ENCODE measurements around the gene AK9.
"Not testable (repeated sequence)": the region's sequence is repeated elsewhere in the genome, so short reads cannot be mapped to it uniquely, and the experiment has no call there.

Gene AK9

GRCh38 chr6:109467696-109468095, 223.3 kb downstream of the AK9 start:
- H3K27ac ChIP-seq (ENCODE audit: low read depth in 2 of 2, low read length in 2 of 2) = no peak overlapping the region
- no peaks in the 10 kb centered on the region for H3K27me3 ChIP-seq (ENCODE audit: control insufficient read depth in 2 of 2, insufficient read depth in 2 of 2, low read length in 2 of 2)
- H3K36me3 ChIP-seq (ENCODE audit: control insufficient read depth in 2 of 2, insufficient read depth in 2 of 2, low read length in 2 of 2) = peaks cover 44 to 52% of the 10 kb centered on the region in 2 donors
- H3K9me3 ChIP-seq (ENCODE audit: control insufficient read depth in 2 of 2, low read length in 2 of 2) = no peaks in the 10 kb centered on the region
- no peak overlapping the region for H3K9ac ChIP-seq (ENCODE audit: low read depth in 1 of 2, low read length in 2 of 2)
- peaks cover 10 to 17% of the 10 kb centered on the region in 2 donors for H3K4me1 ChIP-seq (ENCODE audit: control insufficient read depth in 2 of 2, insufficient read depth in 2 of 2, low read length in 2 of 2)
- no peak overlapping the region for H3K4me3 ChIP-seq (ENCODE audit: low read length in 2 of 2)

GRCh38 chr6:109466212-109466923, 224.6 kb downstream of the AK9 start:
- Histone ChIP-seq H3K4me1 (ENCODE audit: control insufficient read depth in 2 of 2, insufficient read depth in 2 of 2, low read length in 2 of 2) (peaks cover 10 to 17% of the 10 kb centered on the region in 2 donors), H3K4me3 (ENCODE audit: low read length in 2 of 2) (no peak overlapping the region), H3K36me3 (ENCODE audit: control insufficient read depth in 2 of 2, insufficient read depth in 2 of 2, low read length in 2 of 2) (peaks cover 38 to 48% of the 10 kb centered on the region in 2 donors), H3K27me3 (ENCODE audit: control insufficient read depth in 2 of 2, insufficient read depth in 2 of 2, low read length in 2 of 2) (no peaks in the 10 kb centered on the region), H3K27ac (ENCODE audit: low read depth in 2 of 2, low read length in 2 of 2) (peak overlapping the region; percentile 73 to 76), H3K9ac (ENCODE audit: low read depth in 1 of 2, low read length in 2 of 2) (no peak overlapping the region), H3K9me3 (ENCODE audit: control insufficient read depth in 2 of 2, low read length in 2 of 2) (no peaks in the 10 kb centered on the region)

- Histone ChIP-seq H3K4me1 (ENCODE audit: control insufficient read depth in 2 of 2, insufficient read depth in 2 of 2, low read length in 2 of 2) (peaks cover 10 to 17% of the 10 kb centered on the region in 2 donors), H3K27ac (ENCODE audit: low read depth in 2 of 2, low read length in 2 of 2) (peak overlapping the region; percentile 73 to 76), H3K9ac (ENCODE audit: low read depth in 1 of 2, low read length in 2 of 2) (no peak overlapping the region), H3K27me3 (ENCODE audit: control insufficient read depth in 2 of 2, insufficient read depth in 2 of 2, low read length in 2 of 2) (no peaks in the 10 kb centered on the region), H3K4me3 (ENCODE audit: low read length in 2 of 2) (peak overlapping the region in 1 of 2 donors; percentile 26), H3K36me3 (ENCODE audit: control insufficient read depth in 2 of 2, insufficient read depth in 2 of 2, low read length in 2 of 2) (peaks cover 35 to 46% of the 10 kb centered on the region in 2 donors), H3K9me3 (ENCODE audit: control insufficient read depth in 2 of 2, low read length in 2 of 2) (no peaks in the 10 kb centered on the region)
Observed at GRCh38 chr6:109465772-109466171, 225.2 kb downstream of the AK9 start.

DNA sequence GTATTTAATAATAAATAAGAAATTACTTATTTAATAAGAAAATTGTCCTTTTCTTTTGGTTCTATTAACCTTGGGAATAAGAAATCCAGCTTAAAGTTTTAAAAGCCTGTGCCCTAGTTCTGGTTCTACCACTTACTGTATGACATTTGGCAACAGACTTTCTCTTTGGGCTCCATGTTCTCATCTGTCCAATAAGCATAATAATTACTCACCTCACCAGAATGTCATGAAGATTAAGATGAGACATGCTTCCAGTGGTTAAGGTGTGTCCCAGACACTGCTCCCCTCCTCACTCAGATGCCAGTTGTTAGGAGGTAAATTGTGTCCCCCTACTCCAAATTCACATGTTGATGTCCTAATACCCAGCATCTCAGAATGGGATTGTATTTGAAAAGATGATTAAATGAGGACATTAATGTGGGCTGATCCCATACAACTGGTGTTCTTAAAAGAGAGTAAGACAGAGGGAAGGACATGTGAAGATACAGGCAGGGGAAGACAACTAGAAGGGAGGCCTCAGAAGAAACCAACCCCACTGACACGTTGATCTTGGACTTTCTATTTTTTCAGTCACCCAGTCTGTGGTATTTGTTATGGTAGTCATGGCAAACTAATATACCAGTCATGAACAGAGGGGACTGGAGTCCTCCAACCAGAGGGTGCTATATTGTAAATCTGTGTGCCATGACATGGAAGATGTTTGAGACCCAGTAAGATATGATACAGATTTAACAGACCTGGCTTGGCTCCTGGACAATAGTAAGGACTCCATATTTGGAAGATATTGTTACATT, 229.1 kb downstream of the AK9 start:
- Histone ChIP-seq H3K36me3 (ENCODE audit: control insufficient read depth in 2 of 2, insufficient read depth in 2 of 2, low read length in 2 of 2) (peaks cover 22 to 35% of the 10 kb centered on the region in 2 donors), H3K27ac (ENCODE audit: low read depth in 2 of 2, low read length in 2 of 2) (no peak overlapping the region), H3K4me1 (ENCODE audit: control insufficient read depth in 2 of 2, insufficient read depth in 2 of 2, low read length in 2 of 2) (peaks cover 18 to 24% of the 10 kb centered on the region in 2 donors), H3K9ac (ENCODE audit: low read depth in 1 of 2, low read length in 2 of 2) (no peak overlapping the region), H3K4me3 (ENCODE audit: low read length in 2 of 2) (no peak overlapping the region), H3K9me3 (ENCODE audit: control insufficient read depth in 2 of 2, low read length in 2 of 2) (no peaks in the 10 kb centered on the region), H3K27me3 (ENCODE audit: control insufficient read depth in 2 of 2, insufficient read depth in 2 of 2, low read length in 2 of 2) (no peaks in the 10 kb centered on the region)

DNA sequence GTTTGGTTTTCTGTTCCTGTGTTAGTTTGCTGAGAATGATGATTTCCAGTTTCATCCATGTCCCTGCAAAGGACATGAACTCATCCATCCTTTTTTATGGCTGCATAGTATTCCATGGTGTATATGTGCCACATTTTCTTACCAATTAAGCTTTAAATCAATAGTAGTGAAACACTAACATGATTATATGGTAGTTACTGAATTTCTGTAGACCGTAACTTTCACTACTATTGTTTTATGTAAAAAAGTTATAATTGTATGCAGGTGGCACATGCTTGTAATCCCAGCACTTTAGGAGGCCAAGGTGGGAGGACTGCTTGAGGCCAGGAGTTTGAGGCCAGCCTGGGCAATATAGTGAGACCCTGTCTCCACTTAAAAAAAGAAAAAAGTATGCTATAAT, 229.8 kb downstream of the AK9 start:
- H3K9ac ChIP-seq (ENCODE audit: low read depth in 1 of 2, low read length in 2 of 2); H3K27me3 ChIP-seq (ENCODE audit: control insufficient read depth in 2 of 2, insufficient read depth in 2 of 2, low read length in 2 of 2); H3K4me3 ChIP-seq (ENCODE audit: low read length in 2 of 2); H3K9me3 ChIP-seq (ENCODE audit: control insufficient read depth in 2 of 2, low read length in 2 of 2); H3K27ac ChIP-seq (ENCODE audit: low read depth in 2 of 2, low read length in 2 of 2): not testable (repeated sequence)
- H3K36me3 ChIP-seq (ENCODE audit: control insufficient read depth in 2 of 2, insufficient read depth in 2 of 2, low read length in 2 of 2) = peaks cover 17 to 30% of the 10 kb centered on the region in 2 donors
- peaks cover 21 to 26% of the 10 kb centered on the region in 2 donors for H3K4me1 ChIP-seq (ENCODE audit: control insufficient read depth in 2 of 2, insufficient read depth in 2 of 2, low read length in 2 of 2)

- H3K36me3 ChIP-seq (ENCODE audit: control insufficient read depth in 2 of 2, insufficient read depth in 2 of 2, low read length in 2 of 2) = peaks cover 10 to 20% of the 10 kb centered on the region in 2 donors
- H3K4me1 ChIP-seq (ENCODE audit: control insufficient read depth in 2 of 2, insufficient read depth in 2 of 2, low read length in 2 of 2) = peaks cover 20 to 23% of the 10 kb centered on the region in 2 donors
- H3K9ac ChIP-seq (ENCODE audit: low read depth in 1 of 2, low read length in 2 of 2) = no peak overlapping the region
- no peaks in the 10 kb centered on the region for H3K9me3 ChIP-seq (ENCODE audit: control insufficient read depth in 2 of 2, low read length in 2 of 2)
- H3K27ac ChIP-seq (ENCODE audit: low read depth in 2 of 2, low read length in 2 of 2) = peak overlapping the region; percentile 9 to 21
- H3K27me3 ChIP-seq (ENCODE audit: control insufficient read depth in 2 of 2, insufficient read depth in 2 of 2, low read length in 2 of 2) = no peaks in the 10 kb centered on the region
- H3K4me3 ChIP-seq (ENCODE audit: low read length in 2 of 2) = no peak overlapping the region
Observed at GRCh38 chr6:109460161-109460829, 230.7 kb downstream of the AK9 start.

DNA sequence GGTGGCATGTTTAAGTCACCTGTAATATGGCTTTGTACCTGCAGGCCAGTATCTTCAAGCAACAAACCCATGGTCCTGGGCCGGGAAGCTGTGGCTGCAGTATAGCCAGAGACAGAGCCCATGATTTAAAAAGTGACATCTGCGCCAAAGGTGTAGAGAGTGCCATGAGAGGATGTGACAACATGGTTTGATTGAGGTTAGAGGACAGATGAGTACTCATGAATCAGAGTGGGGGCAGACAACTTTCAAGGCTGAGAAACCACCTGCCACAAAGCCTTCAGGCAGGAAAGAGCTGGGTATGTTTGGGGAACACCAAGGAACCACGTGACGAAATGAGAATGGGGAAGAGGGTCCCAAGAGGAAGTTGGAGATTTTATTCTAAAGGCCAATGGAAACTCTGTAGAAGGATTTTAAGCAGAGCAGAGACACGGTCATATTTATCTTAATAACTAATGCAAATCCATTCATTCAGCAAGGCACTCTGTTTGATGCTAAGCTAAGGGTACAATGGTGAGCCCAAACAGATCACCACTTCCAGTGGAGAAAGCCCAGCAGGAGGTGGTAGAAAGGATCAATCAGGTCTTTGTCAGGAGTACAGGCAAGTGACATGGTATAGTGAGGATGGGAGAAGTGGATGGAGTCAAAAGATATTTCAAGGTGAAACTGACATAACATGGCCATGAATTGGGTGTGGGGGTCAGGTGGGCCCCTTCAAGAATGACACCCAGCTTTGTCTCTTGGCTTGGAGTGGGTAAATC, 232.0 kb downstream of the AK9 start:
- H3K9me3 ChIP-seq (ENCODE audit: control insufficient read depth in 2 of 2, low read length in 2 of 2) = no peaks in the 10 kb centered on the region
- H3K27ac ChIP-seq (ENCODE audit: low read depth in 2 of 2, low read length in 2 of 2) = peak overlapping the region in 1 of 2 donors; percentile 13
- peaks cover 28 to 32% of the 10 kb centered on the region in 2 donors for H3K4me1 ChIP-seq (ENCODE audit: control insufficient read depth in 2 of 2, insufficient read depth in 2 of 2, low read length in 2 of 2)
- no peak overlapping the region for H3K4me3 ChIP-seq (ENCODE audit: low read length in 2 of 2)
- no peak overlapping the region for H3K9ac ChIP-seq (ENCODE audit: low read depth in 1 of 2, low read length in 2 of 2)
- no peaks in the 10 kb centered on the region for H3K27me3 ChIP-seq (ENCODE audit: control insufficient read depth in 2 of 2, insufficient read depth in 2 of 2, low read length in 2 of 2)
- H3K36me3 ChIP-seq (ENCODE audit: control insufficient read depth in 2 of 2, insufficient read depth in 2 of 2, low read length in 2 of 2) = peaks cover 7 to 14% of the 10 kb centered on the region in 2 donors

DNA sequence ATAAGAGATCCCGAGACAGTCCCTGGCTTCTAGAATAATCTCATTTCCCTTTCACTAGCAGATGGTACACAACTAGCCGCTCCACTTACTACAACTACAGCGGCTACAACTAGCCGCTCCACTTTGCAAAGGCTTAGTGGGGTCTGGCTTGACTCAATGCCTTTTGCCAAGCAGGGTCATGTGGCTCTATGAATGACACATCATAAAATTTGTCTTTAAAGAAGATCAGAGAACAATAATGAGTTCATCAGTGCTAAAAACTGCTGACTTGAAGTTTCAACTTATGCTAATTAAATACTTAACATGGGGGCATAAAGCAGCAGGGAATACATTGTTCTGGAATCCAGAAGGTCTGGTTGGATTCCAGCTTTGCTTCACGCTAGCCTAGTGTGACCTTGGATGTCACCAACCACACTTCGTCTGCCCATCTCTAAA, 233.4 kb downstream of the AK9 start:
- Histone ChIP-seq H3K27me3 (ENCODE audit: control insufficient read depth in 2 of 2, insufficient read depth in 2 of 2, low read length in 2 of 2) (no peaks in the 10 kb centered on the region), H3K4me3 (ENCODE audit: low read length in 2 of 2) (peak overlapping the region; percentile 17 to 25), H3K9me3 (ENCODE audit: control insufficient read depth in 2 of 2, low read length in 2 of 2) (no peaks in the 10 kb centered on the region), H3K36me3 (ENCODE audit: control insufficient read depth in 2 of 2, insufficient read depth in 2 of 2, low read length in 2 of 2) (peaks cover 7 to 13% of the 10 kb centered on the region in 2 donors), H3K4me1 (ENCODE audit: control insufficient read depth in 2 of 2, insufficient read depth in 2 of 2, low read length in 2 of 2) (peaks cover 33 to 36% of the 10 kb centered on the region in 2 donors), H3K9ac (ENCODE audit: low read depth in 1 of 2, low read length in 2 of 2) (peak overlapping the region; percentile 19 to 87), H3K27ac (ENCODE audit: low read depth in 2 of 2, low read length in 2 of 2) (peak overlapping the region; percentile 90 to 95)

- H3K36me3 ChIP-seq (ENCODE audit: control insufficient read depth in 2 of 2, insufficient read depth in 2 of 2, low read length in 2 of 2) = peaks cover 4 to 15% of the 10 kb centered on the region in 2 donors
- peak overlapping the region; percentile 72 to 87 for H3K9ac ChIP-seq (ENCODE audit: low read depth in 1 of 2, low read length in 2 of 2)
- H3K4me1 ChIP-seq (ENCODE audit: control insufficient read depth in 2 of 2, insufficient read depth in 2 of 2, low read length in 2 of 2) = peaks cover 33 to 36% of the 10 kb centered on the region in 2 donors
- H3K9me3 ChIP-seq (ENCODE audit: control insufficient read depth in 2 of 2, low read length in 2 of 2) = no peaks in the 10 kb centered on the region
- peak overlapping the region; percentile 90 to 95 for H3K27ac ChIP-seq (ENCODE audit: low read depth in 2 of 2, low read length in 2 of 2)
- no peaks in the 10 kb centered on the region for H3K27me3 ChIP-seq (ENCODE audit: control insufficient read depth in 2 of 2, insufficient read depth in 2 of 2, low read length in 2 of 2)
- H3K4me3 ChIP-seq (ENCODE audit: low read length in 2 of 2) = peak overlapping the region; percentile 87 to 91
Observed at GRCh38 chr6:109456710-109457561, 234.1 kb downstream of the AK9 start.

Measured in mucosa of rectum (tissue), 2 donors.